C4-2B (cell line): Measurements from ENCODE around the gene RNF207.

Experiments used
- H3K27ac ChIP-seq: fragments of 450-650 bp; 2 replicates; pipeline ENCODE4 v1.5.1; 2017
- ZFX ChIP-seq: fragments of 450-650 bp; IDR thresholded peaks from 2 replicates; pipeline ENCODE4 v1.6.1; 2017
- TF ChIP-seq, protein P1 (sequence below): fragments of 450-650 bp; conservative IDR thresholded peaks from 2 replicates; pipeline ENCODE4 v1.5.1; 2017; ENCODE audit warnings: mild to moderate bottlenecking

RNF207 gene

GRCh38 chr1:6262555-6263420 is 56.9 kb downstream of the RNF207 start:
- no peak overlapping the region for H3K27ac ChIP-seq
- TF ChIP-seq ZFX: no peak
- TF ChIP-seq, protein P1, sequence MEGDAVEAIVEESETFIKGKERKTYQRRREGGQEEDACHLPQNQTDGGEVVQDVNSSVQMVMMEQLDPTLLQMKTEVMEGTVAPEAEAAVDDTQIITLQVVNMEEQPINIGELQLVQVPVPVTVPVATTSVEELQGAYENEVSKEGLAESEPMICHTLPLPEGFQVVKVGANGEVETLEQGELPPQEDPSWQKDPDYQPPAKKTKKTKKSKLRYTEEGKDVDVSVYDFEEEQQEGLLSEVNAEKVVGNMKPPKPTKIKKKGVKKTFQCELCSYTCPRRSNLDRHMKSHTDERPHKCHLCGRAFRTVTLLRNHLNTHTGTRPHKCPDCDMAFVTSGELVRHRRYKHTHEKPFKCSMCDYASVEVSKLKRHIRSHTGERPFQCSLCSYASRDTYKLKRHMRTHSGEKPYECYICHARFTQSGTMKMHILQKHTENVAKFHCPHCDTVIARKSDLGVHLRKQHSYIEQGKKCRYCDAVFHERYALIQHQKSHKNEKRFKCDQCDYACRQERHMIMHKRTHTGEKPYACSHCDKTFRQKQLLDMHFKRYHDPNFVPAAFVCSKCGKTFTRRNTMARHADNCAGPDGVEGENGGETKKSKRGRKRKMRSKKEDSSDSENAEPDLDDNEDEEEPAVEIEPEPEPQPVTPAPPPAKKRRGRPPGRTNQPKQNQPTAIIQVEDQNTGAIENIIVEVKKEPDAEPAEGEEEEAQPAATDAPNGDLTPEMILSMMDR: no peak

- H3K27ac ChIP-seq: no peak overlapping the region
- TF ChIP-seq, protein P1: no peak
- no peak for TF ChIP-seq ZFX
Observed at GRCh38 chr1:6263716-6264115, 57.8 kb downstream of the RNF207 start.

DNA sequence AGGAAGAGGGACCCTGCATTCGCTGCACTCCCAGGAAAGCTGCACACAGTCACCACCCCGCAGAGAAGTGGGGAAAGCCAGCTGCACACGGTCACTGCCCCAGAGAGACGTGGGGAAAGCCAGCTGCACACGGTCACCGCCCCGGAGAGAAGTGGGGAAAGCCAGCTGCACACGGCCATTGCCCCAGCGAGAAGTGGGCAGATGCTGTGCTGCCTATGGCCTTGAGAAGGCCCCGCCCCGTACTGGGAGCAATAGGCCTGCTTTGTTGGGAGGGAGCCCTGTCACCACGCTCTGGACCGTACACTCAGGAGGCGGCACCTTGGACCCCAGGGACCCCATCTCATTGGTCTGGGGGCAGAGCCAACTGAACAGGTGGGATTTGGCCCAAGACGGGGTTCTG is 59.2 kb downstream of the RNF207 start:
- TF ChIP-seq, protein P1: no peak
- TF ChIP-seq ZFX: no peak
- no peak overlapping the region for H3K27ac ChIP-seq

- TF ChIP-seq ZFX: no peak
- TF ChIP-seq, protein P1: no peak
- H3K27ac ChIP-seq: no peak overlapping the region
Observed at GRCh38 chr1:6266641-6267040, 60.7 kb downstream of the RNF207 start.

GRCh38 chr1:6267686-6268322 is 61.9 kb downstream of the RNF207 start:
- no peak overlapping the region for H3K27ac ChIP-seq
- TF ChIP-seq, protein P1: no peak
- TF ChIP-seq ZFX: no peak

DNA sequence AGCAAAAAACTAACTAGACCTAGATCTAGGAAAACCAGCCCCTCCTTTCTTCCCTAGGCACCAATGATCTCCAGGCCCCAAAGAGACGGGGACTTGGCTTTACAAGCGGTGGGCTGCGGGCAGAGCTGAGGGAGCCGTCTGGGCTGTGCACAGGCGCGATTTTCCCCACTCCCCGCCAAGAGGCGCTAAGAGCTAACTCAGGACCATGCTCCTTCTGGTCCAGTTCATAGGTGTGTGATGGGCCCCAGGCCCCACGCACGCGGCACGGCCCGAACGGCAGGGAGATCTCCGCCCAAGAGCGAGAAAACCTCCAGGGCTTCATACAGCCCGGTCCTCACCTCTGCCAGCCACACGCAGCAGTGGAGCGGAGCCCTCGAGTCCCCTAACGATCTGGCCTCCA is 62.5 kb downstream of the RNF207 start:
- no peak overlapping the region for H3K27ac ChIP-seq
- no peak for TF ChIP-seq ZFX
- TF ChIP-seq, protein P1: no peak

DNA sequence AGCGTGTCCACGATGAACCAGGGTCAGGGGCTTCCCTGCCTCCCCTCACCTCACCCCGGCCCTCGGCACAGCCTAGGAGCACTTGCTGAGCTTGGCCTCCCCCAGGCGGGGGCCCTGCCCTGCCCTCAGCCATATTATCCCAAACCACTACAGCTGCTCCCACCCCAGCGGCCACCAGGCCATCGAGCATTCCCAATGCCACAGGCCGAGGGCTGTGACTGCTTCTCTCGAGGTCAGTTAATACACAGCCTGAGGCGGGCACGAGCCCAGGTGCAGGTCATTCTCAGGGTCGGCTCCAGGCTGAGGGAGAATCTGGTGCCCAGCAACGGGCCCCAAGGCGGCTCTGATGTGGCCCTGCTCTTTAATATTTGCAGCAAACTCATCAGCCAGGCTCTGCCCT is 63.4 kb downstream of the RNF207 start:
- H3K27ac ChIP-seq: no peak overlapping the region
- TF ChIP-seq, protein P1: no peak
- no peak for TF ChIP-seq ZFX
